ENCODE data around the gene CX3CR1. TPM values are rescaled to one million over a fixed set of nuclear protein-coding genes. Genes with fewer than 3 reads are reported as not detected.
A peak's percentile ranks its signal among the peaks of the same experiment; 100 is the strongest.

CX3CR1 gene
- total RNA-seq, 4 donors from 2014 or later: 0.31 to 0.94 (median 0.66) TPM

- Histone ChIP-seq H3K36me3 (no peaks in the 10 kb centered on the region), H3K27me3 (no peaks in the 10 kb centered on the region), H3K4me3 (no peak overlapping the region), H3K4me1 (no peaks in the 10 kb centered on the region), H3K9me3 (no peaks in the 10 kb centered on the region), H3K27ac (no peak overlapping the region)
- ATAC-seq: peak; percentile 52
- TF ChIP-seq, protein P1, sequence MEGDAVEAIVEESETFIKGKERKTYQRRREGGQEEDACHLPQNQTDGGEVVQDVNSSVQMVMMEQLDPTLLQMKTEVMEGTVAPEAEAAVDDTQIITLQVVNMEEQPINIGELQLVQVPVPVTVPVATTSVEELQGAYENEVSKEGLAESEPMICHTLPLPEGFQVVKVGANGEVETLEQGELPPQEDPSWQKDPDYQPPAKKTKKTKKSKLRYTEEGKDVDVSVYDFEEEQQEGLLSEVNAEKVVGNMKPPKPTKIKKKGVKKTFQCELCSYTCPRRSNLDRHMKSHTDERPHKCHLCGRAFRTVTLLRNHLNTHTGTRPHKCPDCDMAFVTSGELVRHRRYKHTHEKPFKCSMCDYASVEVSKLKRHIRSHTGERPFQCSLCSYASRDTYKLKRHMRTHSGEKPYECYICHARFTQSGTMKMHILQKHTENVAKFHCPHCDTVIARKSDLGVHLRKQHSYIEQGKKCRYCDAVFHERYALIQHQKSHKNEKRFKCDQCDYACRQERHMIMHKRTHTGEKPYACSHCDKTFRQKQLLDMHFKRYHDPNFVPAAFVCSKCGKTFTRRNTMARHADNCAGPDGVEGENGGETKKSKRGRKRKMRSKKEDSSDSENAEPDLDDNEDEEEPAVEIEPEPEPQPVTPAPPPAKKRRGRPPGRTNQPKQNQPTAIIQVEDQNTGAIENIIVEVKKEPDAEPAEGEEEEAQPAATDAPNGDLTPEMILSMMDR (IDR thresholded peaks at IDR 0.05): peak; percentile 82 to 97 (median 92)
- TF ChIP-seq EP300 (IDR thresholded peaks at IDR 0.05) (no peak), POLR2A (IDR thresholded peaks at IDR 0.05) (no peak)
- WGBS, 2 donors (ENCODE audit: low coverage in 1 of 2): 31 to 38% methylated on average over 2 to 5 of the region's 5 CpGs
These were observed 12.1 kb upstream of the CX3CR1 start for GRCh38 chr3:39291903-39292329.

GRCh38 chr3:39290255-39290654 is 10.4 kb upstream of the CX3CR1 start:
- WGBS, 2 donors (ENCODE audit: low coverage in 1 of 2): 8 to 23% methylated on average over 2 to 4 of the region's 4 CpGs
- no peak overlapping the region for H3K4me3 ChIP-seq
- TF ChIP-seq, protein P1 (IDR thresholded peaks at IDR 0.05): no peak
- no peak for TF ChIP-seq EP300 (IDR thresholded peaks at IDR 0.05)
- no peak for TF ChIP-seq POLR2A (IDR thresholded peaks at IDR 0.05)
- TF ChIP-seq POLR2AphosphoS5 (IDR thresholded peaks at IDR 0.05): no peak
- no peak for ATAC-seq
- peak overlapping the region in 2 of 4 donors; percentile 40 to 59 for H3K27ac ChIP-seq
- H3K27me3 ChIP-seq: no peaks in the 10 kb centered on the region
- H3K36me3 ChIP-seq: no peaks in the 10 kb centered on the region
- no peaks in the 10 kb centered on the region for H3K4me1 ChIP-seq
- no peaks in the 10 kb centered on the region for H3K9me3 ChIP-seq

GRCh38 chr3:39289107-39289506 is 9.3 kb upstream of the CX3CR1 start:
- 75% methylated on average over 2 of the region's 4 CpGs; no CpG with 5 or more reads in 1 of the 2 donors for WGBS, 2 donors (ENCODE audit: low coverage in 1 of 2)

DNA sequence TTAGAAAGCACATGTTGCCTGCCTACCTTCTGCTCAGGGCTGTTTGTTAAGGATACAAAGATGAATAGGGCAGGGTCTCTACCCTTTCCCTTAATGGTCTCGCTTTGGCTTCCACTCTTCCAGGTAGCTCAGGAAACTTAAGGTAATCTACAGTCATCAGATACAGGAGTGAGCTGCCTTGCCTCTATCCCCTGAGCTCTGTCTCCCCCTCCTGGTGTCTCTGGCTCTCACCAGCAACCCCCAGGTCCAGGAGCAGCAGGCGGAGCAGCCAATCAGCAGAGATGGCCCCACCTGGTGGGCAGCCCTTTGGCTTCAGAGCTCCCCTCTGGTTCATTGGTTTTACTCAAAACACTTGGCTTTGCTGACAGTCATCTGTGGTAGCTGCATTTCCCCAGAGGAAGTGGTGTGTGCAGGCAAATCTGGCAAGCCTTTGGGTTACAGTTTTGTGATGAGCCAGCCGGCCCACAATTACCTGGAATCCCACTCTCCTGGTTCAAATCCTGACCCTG is 8.5 kb upstream of the CX3CR1 start:
- ATAC-seq: peak; percentile 75
- Histone ChIP-seq H3K27ac (no peak overlapping the region), H3K36me3 (no peaks in the 10 kb centered on the region), H3K27me3 (no peaks in the 10 kb centered on the region), H3K4me1 (no peaks in the 10 kb centered on the region), H3K9me3 (no peaks in the 10 kb centered on the region), H3K4me3 (no peak overlapping the region)
- TF ChIP-seq, protein P1 (IDR thresholded peaks at IDR 0.05): peak; percentile 52 to 92 (median 77)
- no peak for TF ChIP-seq POLR2AphosphoS5 (IDR thresholded peaks at IDR 0.05)
- 13% methylated on average over 1 of the region's 3 CpGs; no CpG with 5 or more reads in 1 of the 2 donors for WGBS, 2 donors (ENCODE audit: low coverage in 1 of 2)

More at GRCh38 chr3:39289107-39289506, 9.3 kb upstream of the CX3CR1 start:
- Histone ChIP-seq H3K4me1 (no peaks in the 10 kb centered on the region), H3K27ac (no peak overlapping the region), H3K9me3 (no peaks in the 10 kb centered on the region), H3K4me3 (no peak overlapping the region), H3K27me3 (no peaks in the 10 kb centered on the region), H3K36me3 (no peaks in the 10 kb centered on the region)
- ATAC-seq: no peak
- TF ChIP-seq EP300 (IDR thresholded peaks at IDR 0.05) (no peak), POLR2AphosphoS5 (IDR thresholded peaks at IDR 0.05) (no peak), POLR2A (IDR thresholded peaks at IDR 0.05) (no peak)
- TF ChIP-seq, protein P1 (IDR thresholded peaks at IDR 0.05): no peak
